HG02610 (cell line): ENCODE data around the gene PAFAH1B1.

Experiments used
- ATAC-seq: cut with Tn5 transposase; IDR thresholded peaks from one replicate; pipeline ENCODE4 v1.9.1; 2021; ENCODE audit warnings: mild to moderate bottlenecking, moderate library complexity; ENCODE audit not compliant: unreplicated experiment

PAFAH1B1 gene

GRCh38 chr17:2701161-2701995 lies 107.9 kb downstream of the PAFAH1B1 start:
- no peak for ATAC-seq

GRCh38 chr17:2701996-2702741 lies 108.7 kb downstream of the PAFAH1B1 start:
- ATAC-seq: no peak

GRCh38 chr17:2703181-2703580 lies 109.7 kb downstream of the PAFAH1B1 start:
- ATAC-seq: no peak

GRCh38 chr17:2703606-2704005 lies 110.2 kb downstream of the PAFAH1B1 start:
- ATAC-seq: no peak

- ATAC-seq: no peak
Measured at GRCh38 chr17:2704031-2704889, 110.8 kb downstream of the PAFAH1B1 start.

GRCh38 chr17:2704890-2705248 lies 111.4 kb downstream of the PAFAH1B1 start:
- no peak for ATAC-seq

GRCh38 chr17:2705263-2705662 lies 111.8 kb downstream of the PAFAH1B1 start:
- no peak for ATAC-seq

- ATAC-seq: no peak
Measured at GRCh38 chr17:2705888-2706795, 112.7 kb downstream of the PAFAH1B1 start.

- no peak for ATAC-seq
Measured at GRCh38 chr17:2706911-2707510, 113.6 kb downstream of the PAFAH1B1 start.

GRCh38 chr17:2707721-2708584 lies 114.5 kb downstream of the PAFAH1B1 start:
- no peak for ATAC-seq

GRCh38 chr17:2708585-2709182 lies 115.2 kb downstream of the PAFAH1B1 start:
- ATAC-seq: no peak

- ATAC-seq: no peak
Measured at GRCh38 chr17:2709183-2709661, 115.8 kb downstream of the PAFAH1B1 start.

GRCh38 chr17:2710071-2710802 lies 116.8 kb downstream of the PAFAH1B1 start:
- no peak for ATAC-seq

GRCh38 chr17:2710803-2711607 lies 117.6 kb downstream of the PAFAH1B1 start:
- ATAC-seq: peak; percentile 13

- ATAC-seq: peak; percentile 73
Measured at GRCh38 chr17:2711608-2712299, 118.3 kb downstream of the PAFAH1B1 start, which contains the start of gene CLUH. Gene CLUH, minus strand, starts transcription at chr17:2711764. Its CDS starts 103 bp downstream, at chr17:2711661.
